ENCODE measurements around the gene PRPH.

GRCh38 chr12:49334226-49334625, 39.3 kb downstream of the PRPH start:
- no peak for TF ChIP-seq USF2 (IDR thresholded peaks at IDR 0.05; ENCODE audit: low read length)
- TF ChIP-seq CTCF (IDR thresholded peaks at IDR 0.05; ENCODE audit: control extremely low read depth in 1 of 3, insufficient read depth in 1 of 3, low read depth in 1 of 3, low read length in 3 of 3) = no peak
- TF ChIP-seq POLR2AphosphoS5 (IDR thresholded peaks at IDR 0.05; ENCODE audit: low read depth, low read length) = no peak
- TF ChIP-seq KDM5A (IDR thresholded peaks at IDR 0.05; ENCODE audit: low read length) = no peak
- no peak for TF ChIP-seq BRCA1 (IDR thresholded peaks at IDR 0.05; ENCODE audit: low read depth, low read length)
- TF ChIP-seq JUN (IDR thresholded peaks at IDR 0.05; ENCODE audit: low read depth, low read length) = no peak
- no peak for TF ChIP-seq POLR2A (IDR thresholded peaks at IDR 0.05; ENCODE audit: control extremely low read depth in 1 of 2, low read depth in 2 of 2, low read length in 2 of 2)

Data from H1 (cell line).